PC-9 (cell line): ENCODE results near the gene DDX55. TPM values are rescaled to one million over a fixed set of nuclear protein-coding genes. Genes with fewer than 3 reads are reported as not detected.

Source experiments
- BruUV-seq: library from RNA; stranded (reverse); fragments of 400-500 nt; replicated peaks from 2 replicates; lab custom pipeline; 2021; lab: Mats Ljungman, UMichigan
- CTCF ChIA-PET: fragments of 300-600 bp; sonication (Branson Sonifier 250); formaldehyde crosslinking; loops from one replicate; lab custom pipeline; 2022; ENCODE audit warnings: antibody characterized with exemption; lab: Charles Lee
- POLR2A ChIA-PET: fragments of 300-600 bp; sonication (Branson Sonifier 250); formaldehyde crosslinking; loops from one replicate; lab custom pipeline; 2022; ENCODE audit warnings: antibody characterized with exemption; ENCODE audit not compliant: unreplicated experiment; lab: Charles Lee
- DNase-seq, 2 experiments: peaks; one replicate each; pipeline versions ENCODE4 v3.0.0 to v3.0.0-alpha.2; 2015 to 2022; ENCODE audit warnings: mixed read lengths in 1 of 2
- H2AFZ ChIP-seq: fragments of 200-600 bp; sonication (generic); 2 replicates; pipeline ENCODE4 v1.8.1; 2017; ENCODE audit warnings: antibody characterized with exemption
- H3F3A ChIP-seq: fragments of 200-600 bp; sonication (generic); 2 replicates; pipeline ENCODE4 v1.8.1; 2017; ENCODE audit warnings: antibody characterized with exemption, mild to moderate bottlenecking, low read depth; ENCODE audit not compliant: insufficient read depth
- H3K27ac ChIP-seq: fragments of 200-600 bp; sonication (generic); 2 replicates; pipeline ENCODE4 v1.6.1; 2016; ENCODE audit warnings: mixed run types
- H3K27me3 ChIP-seq: fragments of 200-600 bp; sonication (generic); 2 replicates; pipeline ENCODE4 v1.6.1; 2016; ENCODE audit warnings: low read depth, mixed run types; ENCODE audit not compliant: insufficient read depth
- H3K36me3 ChIP-seq: fragments of 200-600 bp; sonication (generic); 2 replicates; pipeline ENCODE4 v1.6.1; 2016; ENCODE audit warnings: low read depth, mixed run types
- H3K4me1 ChIP-seq: fragments of 200-600 bp; sonication (generic); replicated peaks from 2 replicates; pipeline ENCODE4 v1.6.1; 2016; ENCODE audit warnings: mixed run types; ENCODE audit not compliant: insufficient read depth
- H3K4me2 ChIP-seq: fragments of 200-600 bp; sonication (generic); 2 replicates; pipeline ENCODE4 v1.6.1; 2017; ENCODE audit warnings: mixed run types
- H3K4me3 ChIP-seq: fragments of 200-600 bp; sonication (generic); 2 replicates; pipeline ENCODE4 v1.6.1; 2016; ENCODE audit warnings: mixed run types
- H3K79me2 ChIP-seq: fragments of 200-600 bp; sonication (generic); 2 replicates; pipeline ENCODE4 v1.6.1; 2017; ENCODE audit warnings: low read depth, mixed run types
- H3K9me2 ChIP-seq: fragments of 200-600 bp; sonication (generic); 2 replicates; pipeline ENCODE4 v1.8.1; 2017; ENCODE audit warnings: mild to moderate bottlenecking; ENCODE audit not compliant: insufficient read depth
- H3K9me3 ChIP-seq: fragments of 200-600 bp; sonication (generic); 2 replicates; pipeline ENCODE4 v1.8.1; 2016; ENCODE audit warnings: low read depth; ENCODE audit not compliant: insufficient read depth
- H4K20me1 ChIP-seq: fragments of 200-600 bp; sonication (generic); 2 replicates; pipeline ENCODE4 v1.8.1; 2017; ENCODE audit not compliant: insufficient read depth
- CTCF ChIP-seq: fragments of 200-600 bp; sonication (generic); conservative IDR thresholded peaks from 2 replicates; pipeline ENCODE4 v1.6.1; 2017; ENCODE audit warnings: mixed run types, antibody characterized with exemption, mild to moderate bottlenecking, moderate library complexity
- EZH2 ChIP-seq: fragments of 200-600 bp; sonication (generic); IDR thresholded peaks from 2 replicates; pipeline ENCODE4 v1.8.0; 2017; ENCODE audit warnings: antibody characterized with exemption, low read depth
- intact Hi-C: fragments of 100-400 bp; cut with micrococcal nuclease; formaldehyde crosslinking; loops from one replicate; pipeline ENCODE4 v1.10.0; 2022; ENCODE audit not compliant: unreplicated experiment
- total RNA-seq: library from RNA; stranded (reverse); gene quantifications from 2 replicates; pipeline ENCODE4 v1.2.3, GENCODE V29; 2021

Gene DDX55
- total RNA-seq, 1 experiment from 2014 or later = 17.5 TPM

- H2AFZ ChIP-seq = no peak overlapping the region
- ChIA-PET CTCF (no interaction called here), POLR2A (interaction anchor here (0.6 kb wide), 1 partner anchor 11 kb away, joined by 6 read pairs; no protein-coding TSS in a partner anchor)
- peaks cover 12% of the 10 kb centered on the region; the same call in 1 of the 2 replicates for H3K4me1 ChIP-seq
- intact Hi-C loops = no loop called here
- no peak overlapping the region for H3K27ac ChIP-seq
- peaks cover 61% of the 10 kb centered on the region for H4K20me1 ChIP-seq
- DNase-seq = no peak
- H3K27me3 ChIP-seq = no peaks in the 10 kb centered on the region
- H3K9me2 ChIP-seq = no peaks in the 10 kb centered on the region
- no peak overlapping the region for H3K4me2 ChIP-seq
- H3K4me3 ChIP-seq = no peak overlapping the region
- TF ChIP-seq CTCF (no peak), EZH2 (no peak)
- H3K36me3 ChIP-seq = peaks cover 56% of the 10 kb centered on the region
- BruUV-seq = no TSS peak
- H3K79me2 ChIP-seq = peaks cover 67% of the 10 kb centered on the region
- H3F3A ChIP-seq = peaks cover 28% of the 10 kb centered on the region
- H3K9me3 ChIP-seq = no peaks in the 10 kb centered on the region
Observed at GRCh38 chr12:123591702-123592481, 10.0 kb upstream of the DDX55 start.

- ChIA-PET POLR2A (no interaction called here), CTCF (no interaction called here)
- peak in 1 of 2 experiments; percentile 79 for DNase-seq
- H3K9me2 ChIP-seq = no peaks in the 10 kb centered on the region
- no peak overlapping the region for H3K4me3 ChIP-seq
- peaks cover 12% of the 10 kb centered on the region; the same call in 1 of the 2 replicates for H3K4me1 ChIP-seq
- TF ChIP-seq CTCF = no peak
- no peak for TF ChIP-seq EZH2
- H3K27me3 ChIP-seq = no peaks in the 10 kb centered on the region
- no peak overlapping the region for H3K4me2 ChIP-seq
- no peak overlapping the region for H2AFZ ChIP-seq
- 0 out of 2 replicates have a peak overlapping the region, but pooled peaks have one; percentile 36 for H3K27ac ChIP-seq
- H4K20me1 ChIP-seq = peaks cover 38% of the 10 kb centered on the region
- peaks cover 35% of the 10 kb centered on the region for H3K79me2 ChIP-seq
- intact Hi-C loops = no loop called here
- H3K9me3 ChIP-seq = no peaks in the 10 kb centered on the region
- peaks cover 41% of the 10 kb centered on the region for H3K36me3 ChIP-seq
- H3F3A ChIP-seq = peaks cover 55% of the 10 kb centered on the region
- no TSS peak for BruUV-seq
Observed at GRCh38 chr12:123595729-123596128, 6.2 kb upstream of the DDX55 start.

GRCh38 chr12:123597100-123597499 lies 4.8 kb upstream of the DDX55 start:
- peaks cover 34% of the 10 kb centered on the region for H3K36me3 ChIP-seq
- peaks cover 31% of the 10 kb centered on the region for H4K20me1 ChIP-seq
- no peak overlapping the region for H3K4me3 ChIP-seq
- peaks cover 44% of the 10 kb centered on the region for H3F3A ChIP-seq
- H3K4me1 ChIP-seq = peaks cover 12% of the 10 kb centered on the region; the same call in 1 of the 2 replicates
- DNase-seq = no peak
- no peak overlapping the region for H3K27ac ChIP-seq
- peaks cover 28% of the 10 kb centered on the region for H3K79me2 ChIP-seq
- no peak for TF ChIP-seq CTCF
- TF ChIP-seq EZH2 = no peak
- ChIA-PET POLR2A (no interaction called here), CTCF (no interaction called here)
- intact Hi-C loops = no loop called here
- no peak overlapping the region for H3K4me2 ChIP-seq
- H2AFZ ChIP-seq = no peak overlapping the region
- no peaks in the 10 kb centered on the region for H3K9me3 ChIP-seq
- H3K27me3 ChIP-seq = no peaks in the 10 kb centered on the region
- no TSS peak for BruUV-seq
- H3K9me2 ChIP-seq = no peaks in the 10 kb centered on the region
